OCI-LY3 (cell line): ENCODE measurements around the gene TMEM178A.

Experiments
- CTCF ChIP-seq: fragments of 200-600, 300-600 bp; sonication (generic); IDR thresholded peaks from 2 replicates; pipeline ENCODE4 v1.5.1; 2014; ENCODE audit warnings: antibody characterized with exemption, low read length, low read depth
- EZH2phosphoT487 ChIP-seq: fragments of 200-600 bp; shearing (Covaris generic); IDR thresholded peaks from 2 replicates; pipeline ENCODE4 v1.6.1; 2018; ENCODE audit warnings: antibody characterized with exemption, mixed run types, low read depth

GRCh38 chr2:39640107-39640506 lies 25.6 kb upstream of the TMEM178A start:
- no peak for TF ChIP-seq CTCF
- TF ChIP-seq EZH2phosphoT487 = no peak
